ENCODE data around the gene HIBADH. TPM values are rescaled to one million over a fixed set of nuclear protein-coding genes. Genes with fewer than 3 reads are reported as not detected.

Gene HIBADH
- total and polyA plus RNA-seq, 10 of the 15 experiments (the other 5 are each of a cell fraction or from before 2014, with no cell fraction given) = 8.7 to 36.1 (median 18.6) TPM

DNA sequence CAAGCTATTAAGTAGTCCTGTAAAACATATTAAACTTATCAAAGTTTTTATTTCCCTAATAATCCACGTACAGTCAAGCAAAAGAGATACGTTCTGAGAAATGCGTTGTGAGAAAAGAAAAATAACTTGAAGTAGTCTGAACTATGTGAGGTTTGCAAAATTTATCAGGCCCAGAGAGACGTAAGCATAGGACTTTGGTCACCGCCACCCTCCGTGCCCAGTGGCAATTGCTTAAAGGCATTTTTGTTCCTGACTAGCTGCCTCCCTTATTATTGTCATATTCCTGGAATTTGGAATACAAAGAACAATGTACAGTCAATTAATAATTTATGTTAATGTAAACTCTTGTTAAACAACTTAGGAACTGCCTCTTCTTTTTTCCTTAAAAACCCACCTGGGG lies 22.8 kb downstream of the HIBADH start:
- no peaks in the 10 kb centered on the region for H3K36me3 ChIP-seq (ENCODE audit: control insufficient read depth in 2 of 2, insufficient read depth in 2 of 2, low read length in 1 of 2)
- H3K27me3 ChIP-seq (replicated peaks in 1 of 2; ENCODE audit: control insufficient read depth in 2 of 2, insufficient read depth in 2 of 2, low read length in 1 of 2) = no peaks in the 10 kb centered on the region
- no peaks in the 10 kb centered on the region for H4K20me1 ChIP-seq (ENCODE audit: control insufficient read depth, insufficient read depth)
- WGBS (ENCODE audit: insufficient coverage, insufficient replicate concordance, low lambda C conversion rate, missing lambda C conversion rate) = over 99% methylated on average over 6 of the region's 6 CpGs
- ChIA-PET RAD21 (ENCODE audit: unreplicated experiment) (no interaction called here), SMC1A (ENCODE audit: uncharacterized antibody, unreplicated experiment) (no interaction called here), CTCF (no interaction called here), POLR2A (no interaction called here)
- ATAC-seq (no peak), FAIRE-seq (no peak), DNase-seq (ENCODE audit: low read depth, low spot score) (no peak)
- no peak for TF ChIP-seq GATAD2B (conservative IDR thresholded peaks at IDR 0.05; ENCODE audit: low read depth)
- no peak for TF ChIP-seq SMAD5 (IDR thresholded peaks at IDR 0.05; ENCODE audit: low read depth)
- no peak for TF ChIP-seq ZNF384 (IDR thresholded peaks at IDR 0.05; ENCODE audit: borderline replicate concordance, low read depth, low read length)
- no peak for TF ChIP-seq ESRRA (IDR thresholded peaks at IDR 0.05; ENCODE audit: low read length)
- TF ChIP-seq, protein P1, sequence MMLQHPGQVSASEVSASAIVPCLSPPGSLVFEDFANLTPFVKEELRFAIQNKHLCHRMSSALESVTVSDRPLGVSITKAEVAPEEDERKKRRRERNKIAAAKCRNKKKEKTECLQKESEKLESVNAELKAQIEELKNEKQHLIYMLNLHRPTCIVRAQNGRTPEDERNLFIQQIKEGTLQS (IDR thresholded peaks at IDR 0.05; ENCODE audit: borderline replicate concordance, extremely low read depth, low read depth, low read length) = no peak
- TF ChIP-seq HCFC1 (IDR thresholded peaks at IDR 0.05; ENCODE audit: low read length) = no peak
- TF ChIP-seq MYC (IDR thresholded peaks at IDR 0.05; ENCODE audit: insufficient read depth, insufficient read length, insufficient replicate concordance, low read length, severe bottlenecking) = no peak
- no peak for TF ChIP-seq HDAC2 (IDR thresholded peaks at IDR 0.05)
- no peak for TF ChIP-seq MEF2A (IDR thresholded peaks at IDR 0.05; ENCODE audit: insufficient read depth, low read depth, low read length)
- no peak for TF ChIP-seq NR2C2 (IDR thresholded peaks at IDR 0.05; ENCODE audit: borderline replicate concordance, control insufficient read depth, insufficient read length, low read depth)
- TF ChIP-seq ATF7 (IDR thresholded peaks at IDR 0.05; ENCODE audit: low read depth) = no peak
- TF ChIP-seq, protein P2, sequence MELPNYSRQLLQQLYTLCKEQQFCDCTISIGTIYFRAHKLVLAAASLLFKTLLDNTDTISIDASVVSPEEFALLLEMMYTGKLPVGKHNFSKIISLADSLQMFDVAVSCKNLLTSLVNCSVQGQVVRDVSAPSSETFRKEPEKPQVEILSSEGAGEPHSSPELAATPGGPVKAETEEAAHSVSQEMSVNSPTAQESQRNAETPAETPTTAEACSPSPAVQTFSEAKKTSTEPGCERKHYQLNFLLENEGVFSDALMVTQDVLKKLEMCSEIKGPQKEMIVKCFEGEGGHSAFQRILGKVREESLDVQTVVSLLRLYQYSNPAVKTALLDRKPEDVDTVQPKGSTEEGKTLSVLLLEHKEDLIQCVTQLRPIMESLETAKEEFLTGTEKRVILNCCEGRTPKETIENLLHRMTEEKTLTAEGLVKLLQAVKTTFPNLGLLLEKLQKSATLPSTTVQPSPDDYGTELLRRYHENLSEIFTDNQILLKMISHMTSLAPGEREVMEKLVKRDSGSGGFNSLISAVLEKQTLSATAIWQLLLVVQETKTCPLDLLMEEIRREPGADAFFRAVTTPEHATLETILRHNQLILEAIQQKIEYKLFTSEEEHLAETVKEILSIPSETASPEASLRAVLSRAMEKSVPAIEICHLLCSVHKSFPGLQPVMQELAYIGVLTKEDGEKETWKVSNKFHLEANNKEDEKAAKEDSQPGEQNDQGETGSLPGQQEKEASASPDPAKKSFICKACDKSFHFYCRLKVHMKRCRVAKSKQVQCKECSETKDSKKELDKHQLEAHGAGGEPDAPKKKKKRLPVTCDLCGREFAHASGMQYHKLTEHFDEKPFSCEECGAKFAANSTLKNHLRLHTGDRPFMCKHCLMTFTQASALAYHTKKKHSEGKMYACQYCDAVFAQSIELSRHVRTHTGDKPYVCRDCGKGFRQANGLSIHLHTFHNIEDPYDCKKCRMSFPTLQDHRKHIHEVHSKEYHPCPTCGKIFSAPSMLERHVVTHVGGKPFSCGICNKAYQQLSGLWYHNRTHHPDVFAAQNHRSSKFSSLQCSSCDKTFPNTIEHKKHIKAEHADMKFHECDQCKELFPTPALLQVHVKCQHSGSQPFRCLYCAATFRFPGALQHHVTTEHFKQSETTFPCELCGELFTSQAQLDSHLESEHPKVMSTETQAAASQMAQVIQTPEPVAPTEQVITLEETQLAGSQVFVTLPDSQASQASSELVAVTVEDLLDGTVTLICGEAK (IDR thresholded peaks at IDR 0.05; ENCODE audit: borderline replicate concordance) = no peak
- no peak for TF ChIP-seq YY1 (IDR thresholded peaks at IDR 0.05; ENCODE audit: low read depth, low read length)
- TF ChIP-seq, protein P3, sequence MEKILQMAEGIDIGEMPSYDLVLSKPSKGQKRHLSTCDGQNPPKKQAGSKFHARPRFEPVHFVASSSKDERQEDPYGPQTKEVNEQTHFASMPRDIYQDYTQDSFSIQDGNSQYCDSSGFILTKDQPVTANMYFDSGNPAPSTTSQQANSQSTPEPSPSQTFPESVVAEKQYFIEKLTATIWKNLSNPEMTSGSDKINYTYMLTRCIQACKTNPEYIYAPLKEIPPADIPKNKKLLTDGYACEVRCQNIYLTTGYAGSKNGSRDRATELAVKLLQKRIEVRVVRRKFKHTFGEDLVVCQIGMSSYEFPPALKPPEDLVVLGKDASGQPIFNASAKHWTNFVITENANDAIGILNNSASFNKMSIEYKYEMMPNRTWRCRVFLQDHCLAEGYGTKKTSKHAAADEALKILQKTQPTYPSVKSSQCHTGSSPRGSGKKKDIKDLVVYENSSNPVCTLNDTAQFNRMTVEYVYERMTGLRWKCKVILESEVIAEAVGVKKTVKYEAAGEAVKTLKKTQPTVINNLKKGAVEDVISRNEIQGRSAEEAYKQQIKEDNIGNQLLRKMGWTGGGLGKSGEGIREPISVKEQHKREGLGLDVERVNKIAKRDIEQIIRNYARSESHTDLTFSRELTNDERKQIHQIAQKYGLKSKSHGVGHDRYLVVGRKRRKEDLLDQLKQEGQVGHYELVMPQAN (conservative IDR thresholded peaks at IDR 0.05) = no peak
- TF ChIP-seq, protein P4, sequence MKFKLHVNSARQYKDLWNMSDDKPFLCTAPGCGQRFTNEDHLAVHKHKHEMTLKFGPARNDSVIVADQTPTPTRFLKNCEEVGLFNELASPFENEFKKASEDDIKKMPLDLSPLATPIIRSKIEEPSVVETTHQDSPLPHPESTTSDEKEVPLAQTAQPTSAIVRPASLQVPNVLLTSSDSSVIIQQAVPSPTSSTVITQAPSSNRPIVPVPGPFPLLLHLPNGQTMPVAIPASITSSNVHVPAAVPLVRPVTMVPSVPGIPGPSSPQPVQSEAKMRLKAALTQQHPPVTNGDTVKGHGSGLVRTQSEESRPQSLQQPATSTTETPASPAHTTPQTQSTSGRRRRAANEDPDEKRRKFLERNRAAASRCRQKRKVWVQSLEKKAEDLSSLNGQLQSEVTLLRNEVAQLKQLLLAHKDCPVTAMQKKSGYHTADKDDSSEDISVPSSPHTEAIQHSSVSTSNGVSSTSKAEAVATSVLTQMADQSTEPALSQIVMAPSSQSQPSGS (IDR thresholded peaks at IDR 0.05; ENCODE audit: low read length) = no peak
- TF ChIP-seq PAX5 (IDR thresholded peaks at IDR 0.05; ENCODE audit: borderline replicate concordance, low read depth, low read length) = no peak
- no peak for TF ChIP-seq KAT2A (conservative IDR thresholded peaks at IDR 0.05; ENCODE audit: control insufficient read depth, low read depth, low read length)
- no peak for TF ChIP-seq MYB (IDR thresholded peaks at IDR 0.05; ENCODE audit: borderline replicate concordance, low read depth, low read length)
- no peak for TF ChIP-seq CREM (IDR thresholded peaks at IDR 0.05; ENCODE audit: low read depth)
- H3K27ac ChIP-seq (ENCODE audit: control insufficient read depth, insufficient read depth) = no peak overlapping the region
- no peak overlapping the region for H2AFZ ChIP-seq (ENCODE audit: control insufficient read depth, low read depth, low read length)
- H3K4me1 ChIP-seq (ENCODE audit: control insufficient read depth, insufficient read depth, low read length) = no peaks in the 10 kb centered on the region
- H3K9me3 ChIP-seq (replicated peaks; ENCODE audit: control insufficient read depth, insufficient read depth, low read length) = no peaks in the 10 kb centered on the region; the same call in 2 of the 3 replicates
- H3K4me3 ChIP-seq = no peak overlapping the region
- no peak overlapping the region for H3K9ac ChIP-seq (ENCODE audit: control insufficient read depth, insufficient read depth, low read length)
- H3K79me2 ChIP-seq (ENCODE audit: control insufficient read depth, insufficient read depth, low read length) = no peaks in the 10 kb centered on the region
- BruUV-seq (replicated peaks) = no TSS peak
- no peak overlapping the region for H3K4me2 ChIP-seq (ENCODE audit: control insufficient read depth, insufficient read depth)
- intact Hi-C loops (cut with micrococcal nuclease; ENCODE audit: unreplicated experiment) (no loop called here), in situ Hi-C loops (cut with MboI) (no loop called here)
